DMS53 treated with DMSO at 0.1 percent for 48 hours (cell line): ENCODE data around the gene MYOZ2.

Source experiments
- DNase-seq: peaks from one replicate; lab custom pipeline; 2025; ENCODE audit not compliant: unreplicated experiment; lab: John Stamatoyannopoulos, UW

The MYOZ2 gene

GRCh38 chr4:119190354-119190753, 54.7 kb downstream of the MYOZ2 start:
- no peak for DNase-seq

- no peak for DNase-seq
Observed at GRCh38 chr4:119191505-119191904, 55.9 kb downstream of the MYOZ2 start.

- DNase-seq: no peak
Observed at GRCh38 chr4:119197772-119198212, 62.2 kb downstream of the MYOZ2 start.

- DNase-seq: no peak
Observed at GRCh38 chr4:119204916-119205315, 69.3 kb downstream of the MYOZ2 start.

- no peak for DNase-seq
Observed at GRCh38 chr4:119205690-119206089, 70.1 kb downstream of the MYOZ2 start.

DNA sequence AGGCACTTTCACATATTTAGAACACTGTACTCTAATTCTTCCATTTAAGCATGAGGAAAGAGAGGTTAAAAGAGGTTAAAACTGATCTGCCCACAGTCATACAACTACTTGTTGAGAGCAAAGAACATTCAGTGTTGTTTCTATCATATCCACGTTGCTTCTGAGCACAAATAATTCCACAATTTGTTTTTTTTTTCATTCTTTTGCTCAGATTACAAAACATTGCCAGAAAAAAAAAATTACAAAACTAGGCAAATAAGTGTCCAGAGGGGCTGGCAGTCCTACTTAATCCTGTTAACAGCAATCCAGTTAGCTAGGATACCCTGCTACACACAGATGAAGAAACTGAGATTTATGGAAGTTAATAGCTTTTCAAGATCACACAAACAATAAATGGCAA, 70.5 kb downstream of the MYOZ2 start:
- DNase-seq: no peak

GRCh38 chr4:119207051-119207450, 71.4 kb downstream of the MYOZ2 start:
- no peak for DNase-seq

DNA sequence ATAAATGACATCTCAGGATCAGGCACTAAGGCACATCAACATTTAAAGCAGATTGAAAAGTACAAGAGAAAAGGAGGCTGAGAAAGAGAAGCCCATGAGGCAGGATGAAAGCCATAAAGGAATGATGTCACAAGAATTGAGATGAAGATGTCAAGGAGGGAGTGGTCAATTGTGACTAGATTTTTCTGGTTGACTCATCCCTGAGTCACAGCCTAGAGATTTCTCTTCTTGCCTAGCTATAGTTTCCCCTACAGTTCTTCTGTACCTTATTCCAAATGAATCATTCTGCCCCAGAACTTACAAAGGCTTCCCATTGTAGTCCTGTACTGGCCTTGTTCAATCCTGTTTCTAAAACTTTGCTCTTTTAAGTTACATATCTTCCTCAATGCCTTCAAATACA, 73.4 kb downstream of the MYOZ2 start:
- no peak for DNase-seq

DNA sequence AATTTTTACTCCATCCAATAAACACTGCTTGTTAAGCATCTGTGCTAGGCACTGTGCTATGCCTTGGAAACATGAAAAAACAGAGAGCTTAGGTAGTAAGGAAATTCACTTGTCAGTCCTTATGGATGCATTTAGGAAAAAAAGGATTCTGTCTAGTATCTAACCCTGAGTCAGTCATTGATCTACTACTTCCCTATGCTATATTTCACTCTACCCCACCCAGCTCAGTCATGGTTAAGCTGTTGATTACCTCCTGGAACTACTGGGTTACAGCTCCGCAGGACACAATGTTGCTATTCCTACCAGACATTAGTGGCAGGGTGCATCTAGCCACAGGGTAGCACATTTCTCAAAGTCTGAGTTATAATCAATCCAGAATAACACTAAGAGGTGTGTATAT, 74.0 kb downstream of the MYOZ2 start:
- no peak for DNase-seq

DNA sequence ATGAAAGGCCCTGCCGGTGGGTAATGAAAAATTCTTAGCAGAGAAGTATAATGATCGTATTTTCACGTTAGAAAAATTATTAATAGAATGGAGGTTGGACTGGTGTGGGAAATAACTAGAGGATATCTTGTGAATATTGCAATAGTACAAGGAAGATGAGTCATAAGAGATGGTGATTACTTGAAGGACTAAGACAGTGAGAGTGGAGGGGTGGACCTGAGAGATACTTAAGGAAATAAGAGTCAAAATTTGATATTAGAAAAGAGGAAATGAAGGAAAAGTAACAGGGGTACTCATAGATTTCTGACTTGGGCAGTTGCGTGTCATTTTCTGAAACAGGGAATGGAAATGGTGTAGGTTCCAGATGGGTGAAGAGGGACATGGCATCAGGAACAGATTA, 75.1 kb downstream of the MYOZ2 start:
- DNase-seq: no peak

GRCh38 chr4:119211867-119212233, 76.2 kb downstream of the MYOZ2 start:
- peak; percentile 57 for DNase-seq

- peak; percentile 91 for DNase-seq
Observed at GRCh38 chr4:119212234-119212963, 76.8 kb downstream of the MYOZ2 start, which contains the start of gene USP53. TSS of gene USP53 (plus strand) at chr4:119212713. CDS start at chr4:119239760, 27,047 bp downstream.

DNA sequence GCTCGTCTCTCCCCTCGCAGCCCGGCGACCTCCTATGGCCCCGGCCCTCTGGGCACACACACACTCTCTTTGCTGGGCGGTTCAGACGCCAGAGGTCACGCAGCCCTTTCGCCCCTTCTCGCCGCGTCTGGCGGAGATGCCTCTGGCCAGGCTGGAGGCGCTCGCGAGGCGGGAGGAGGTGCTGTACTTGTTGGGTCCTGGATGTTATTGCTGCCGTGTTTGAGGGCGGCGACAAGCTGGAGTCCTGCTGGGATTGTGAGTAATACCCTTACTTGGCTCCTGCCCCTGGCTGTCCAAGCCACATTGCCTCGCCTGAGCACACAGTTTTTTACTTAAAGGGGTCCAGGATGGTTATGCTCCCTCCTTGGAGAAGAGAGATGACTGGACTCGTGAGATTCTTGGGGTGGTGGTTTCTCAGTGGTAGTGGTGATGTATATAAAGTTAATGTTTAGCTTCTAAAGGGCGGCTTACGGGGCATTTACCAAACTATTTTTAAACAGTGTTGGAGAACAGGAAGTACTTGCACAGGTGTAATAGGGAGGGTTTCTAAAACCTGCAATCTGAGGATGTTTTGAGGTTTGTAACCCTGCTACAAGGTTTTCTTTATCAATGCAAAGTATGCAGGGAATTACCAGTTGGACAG, 77.5 kb downstream of the MYOZ2 start:
- peak; percentile 66 for DNase-seq

- DNase-seq: no peak
Observed at GRCh38 chr4:119218093-119218492, 82.5 kb downstream of the MYOZ2 start.

DNA sequence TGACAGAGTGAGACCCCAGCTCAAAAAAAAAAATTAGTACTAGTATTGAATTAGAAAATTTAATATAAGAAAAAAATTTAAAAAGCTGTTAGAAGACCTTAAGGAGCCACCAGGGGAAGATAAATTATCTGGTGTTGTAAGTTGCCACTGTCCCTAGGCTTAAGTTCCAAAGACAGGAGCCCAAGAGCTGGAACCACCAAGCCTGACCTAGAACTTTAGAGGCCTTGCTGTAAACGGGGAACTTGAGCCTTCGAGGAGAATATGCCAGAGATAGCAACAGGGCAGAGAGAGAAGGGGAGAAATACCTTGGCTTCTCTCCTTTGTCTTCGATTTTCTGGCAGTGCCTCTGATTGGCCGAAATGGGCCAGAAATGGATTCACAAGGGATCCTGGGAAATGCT, 85.8 kb downstream of the MYOZ2 start:
- DNase-seq: no peak

DNA sequence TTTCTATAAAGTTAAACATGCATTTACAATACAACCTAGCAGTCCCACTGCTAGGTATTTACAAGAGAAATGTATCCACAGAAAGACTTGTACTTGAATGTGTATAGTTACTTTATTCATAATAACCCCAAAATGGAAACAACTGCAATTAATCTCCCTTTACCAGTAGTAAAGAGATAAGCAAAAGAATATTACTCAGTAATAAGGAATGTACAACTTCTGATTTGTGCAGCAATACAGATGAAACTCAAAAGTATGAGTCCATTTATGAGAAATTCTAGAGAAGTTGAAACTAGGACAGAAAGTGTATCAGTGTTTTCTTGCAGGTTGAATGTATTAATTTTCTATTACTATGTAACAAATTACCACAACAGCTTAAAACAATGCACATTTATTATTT, 92.1 kb downstream of the MYOZ2 start:
- DNase-seq: no peak

DNA sequence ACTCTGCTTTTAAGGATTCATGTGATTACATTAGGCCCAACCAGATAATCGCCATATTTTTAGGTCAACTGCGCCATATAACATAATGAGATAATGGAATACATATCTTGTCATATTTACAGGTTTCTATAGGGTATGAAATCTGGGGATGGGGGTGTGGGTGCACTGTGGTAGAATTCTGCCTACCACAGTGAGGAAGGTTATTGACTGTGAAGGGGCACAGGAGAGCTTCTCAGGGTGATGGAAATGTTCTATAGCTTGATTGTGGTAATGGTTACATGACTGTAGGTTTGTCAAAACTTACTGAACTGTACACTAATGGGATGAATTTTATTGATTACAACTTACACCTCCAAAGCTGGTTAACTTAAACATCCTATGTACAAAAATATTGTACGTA, 92.8 kb downstream of the MYOZ2 start:
- DNase-seq: no peak

DNA sequence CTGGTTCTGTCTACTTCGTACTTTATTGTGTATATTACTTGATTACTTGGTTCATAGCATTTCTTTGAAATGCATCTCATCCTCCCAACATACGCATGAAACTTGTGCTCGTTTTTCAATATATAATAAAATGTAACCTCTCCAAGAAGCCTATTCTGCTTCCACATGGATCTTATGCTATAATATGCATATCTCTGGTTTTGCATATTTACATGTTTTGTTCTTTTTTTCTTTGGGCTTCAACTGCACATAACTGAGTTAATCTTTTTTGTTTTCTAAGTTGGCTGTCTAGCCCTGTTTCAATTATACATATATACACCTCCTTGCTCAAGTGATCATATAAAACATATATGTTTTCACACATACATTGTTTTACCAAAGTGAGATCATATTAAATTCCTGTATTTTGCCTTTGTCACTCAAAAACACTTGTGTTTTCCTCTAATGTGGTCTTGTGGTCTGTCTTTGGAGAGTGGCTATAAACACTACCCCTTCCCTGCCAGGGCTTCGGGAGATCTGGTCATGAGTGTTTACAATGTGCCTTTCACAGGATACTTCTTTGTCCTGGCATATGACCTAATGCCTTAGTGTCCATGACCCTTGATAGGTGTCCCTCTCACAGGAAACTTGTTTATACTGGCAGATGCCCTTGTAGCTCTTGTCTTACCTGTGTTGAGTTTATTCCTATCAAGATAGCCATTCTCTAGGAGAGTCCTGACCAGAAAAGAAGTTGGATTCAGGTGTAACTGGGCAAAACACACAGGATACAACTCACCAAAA, 94.5 kb downstream of the MYOZ2 start:
- DNase-seq: no peak

DNA sequence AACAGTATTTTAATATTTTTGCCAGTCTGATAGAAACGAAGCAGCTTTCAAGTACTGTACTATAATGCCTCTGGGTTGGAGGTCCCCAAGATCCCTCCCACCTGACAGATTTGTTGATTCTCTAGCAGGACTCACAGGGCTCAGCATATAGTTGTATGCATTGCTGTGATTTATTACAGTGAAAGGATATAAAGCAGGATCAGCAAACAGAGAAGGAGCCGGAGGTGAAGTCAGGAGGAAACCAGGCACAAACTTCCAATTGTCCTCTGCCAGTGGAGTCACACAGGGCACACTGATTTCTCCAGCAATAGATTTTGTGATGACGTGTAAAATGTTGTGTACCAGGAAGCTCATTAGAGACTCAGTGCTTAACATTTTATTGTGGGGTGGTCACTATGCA, 95.9 kb downstream of the MYOZ2 start:
- no peak for DNase-seq

DNA sequence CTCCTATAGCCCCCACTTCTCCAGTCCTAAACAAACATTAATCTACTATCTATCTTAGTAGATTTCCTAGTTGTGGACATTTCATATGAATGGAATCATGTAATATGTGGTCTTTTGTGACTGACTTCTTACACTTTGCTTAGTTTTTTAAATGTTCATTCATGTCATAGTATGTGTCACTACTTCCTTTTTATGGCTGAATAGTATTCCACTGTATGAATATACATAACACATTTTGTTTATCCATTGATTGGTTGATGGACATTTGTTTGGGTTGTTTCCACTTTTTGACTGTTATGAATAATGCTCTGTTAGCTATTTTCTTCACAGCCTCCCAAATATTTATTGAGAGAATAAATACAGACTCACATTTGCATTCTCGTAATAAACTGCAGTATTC, 96.7 kb downstream of the MYOZ2 start:
- DNase-seq: no peak

GRCh38 chr4:119233191-119233590, 97.6 kb downstream of the MYOZ2 start:
- DNase-seq: no peak

DNA sequence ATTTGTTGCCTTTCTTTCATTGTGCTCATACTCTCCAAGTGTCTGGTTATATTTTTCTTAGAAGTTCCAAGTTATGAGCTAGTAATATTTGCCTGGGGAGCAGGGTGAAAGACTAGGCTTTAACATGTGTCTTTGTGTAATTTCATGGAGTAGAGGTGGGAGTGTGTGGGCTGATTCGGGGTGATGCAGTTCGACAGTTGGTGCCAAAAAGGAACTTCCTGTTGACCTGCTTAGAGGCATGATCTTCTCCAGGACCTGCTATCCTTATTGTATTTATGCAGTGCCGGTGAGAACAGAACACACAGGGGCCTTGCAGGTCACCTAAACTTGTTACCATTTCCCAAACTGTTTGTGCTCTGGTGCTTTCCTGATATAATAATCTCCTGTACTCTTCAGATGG, 98.1 kb downstream of the MYOZ2 start:
- no peak for DNase-seq
